ENCODE measurements around the gene VMAC. TPM values are rescaled to one million over a fixed set of nuclear protein-coding genes. Genes with fewer than 3 reads are reported as not detected.

Gene VMAC
- total and polyA plus RNA-seq, 2 of the 8 experiments (the other 6 are each of a cell fraction or from before 2014, with no cell fraction given), result 1.3 to 2.2 TPM

DNA sequence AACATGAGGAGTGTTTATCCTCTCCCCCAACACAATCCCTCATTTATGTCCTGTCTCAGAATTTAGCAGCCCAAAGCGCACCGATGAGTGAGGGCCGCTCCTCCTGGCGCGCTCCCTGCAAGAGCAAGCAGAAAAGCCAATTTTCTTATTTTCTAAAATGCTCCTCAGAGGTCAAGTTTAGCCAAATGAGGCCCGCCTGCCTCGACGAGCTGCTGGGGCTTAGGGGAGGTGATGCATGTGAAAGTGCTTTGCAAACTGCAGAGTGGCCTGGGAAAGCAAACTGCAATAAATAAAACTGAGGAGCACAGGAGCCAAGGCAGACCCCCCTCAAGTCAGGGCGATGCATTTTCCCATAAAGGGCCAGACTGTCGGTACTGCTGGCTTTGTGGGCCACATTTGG lies 38.4 kb downstream of the VMAC start (continued):
- TF ChIP-seq, protein P1, sequence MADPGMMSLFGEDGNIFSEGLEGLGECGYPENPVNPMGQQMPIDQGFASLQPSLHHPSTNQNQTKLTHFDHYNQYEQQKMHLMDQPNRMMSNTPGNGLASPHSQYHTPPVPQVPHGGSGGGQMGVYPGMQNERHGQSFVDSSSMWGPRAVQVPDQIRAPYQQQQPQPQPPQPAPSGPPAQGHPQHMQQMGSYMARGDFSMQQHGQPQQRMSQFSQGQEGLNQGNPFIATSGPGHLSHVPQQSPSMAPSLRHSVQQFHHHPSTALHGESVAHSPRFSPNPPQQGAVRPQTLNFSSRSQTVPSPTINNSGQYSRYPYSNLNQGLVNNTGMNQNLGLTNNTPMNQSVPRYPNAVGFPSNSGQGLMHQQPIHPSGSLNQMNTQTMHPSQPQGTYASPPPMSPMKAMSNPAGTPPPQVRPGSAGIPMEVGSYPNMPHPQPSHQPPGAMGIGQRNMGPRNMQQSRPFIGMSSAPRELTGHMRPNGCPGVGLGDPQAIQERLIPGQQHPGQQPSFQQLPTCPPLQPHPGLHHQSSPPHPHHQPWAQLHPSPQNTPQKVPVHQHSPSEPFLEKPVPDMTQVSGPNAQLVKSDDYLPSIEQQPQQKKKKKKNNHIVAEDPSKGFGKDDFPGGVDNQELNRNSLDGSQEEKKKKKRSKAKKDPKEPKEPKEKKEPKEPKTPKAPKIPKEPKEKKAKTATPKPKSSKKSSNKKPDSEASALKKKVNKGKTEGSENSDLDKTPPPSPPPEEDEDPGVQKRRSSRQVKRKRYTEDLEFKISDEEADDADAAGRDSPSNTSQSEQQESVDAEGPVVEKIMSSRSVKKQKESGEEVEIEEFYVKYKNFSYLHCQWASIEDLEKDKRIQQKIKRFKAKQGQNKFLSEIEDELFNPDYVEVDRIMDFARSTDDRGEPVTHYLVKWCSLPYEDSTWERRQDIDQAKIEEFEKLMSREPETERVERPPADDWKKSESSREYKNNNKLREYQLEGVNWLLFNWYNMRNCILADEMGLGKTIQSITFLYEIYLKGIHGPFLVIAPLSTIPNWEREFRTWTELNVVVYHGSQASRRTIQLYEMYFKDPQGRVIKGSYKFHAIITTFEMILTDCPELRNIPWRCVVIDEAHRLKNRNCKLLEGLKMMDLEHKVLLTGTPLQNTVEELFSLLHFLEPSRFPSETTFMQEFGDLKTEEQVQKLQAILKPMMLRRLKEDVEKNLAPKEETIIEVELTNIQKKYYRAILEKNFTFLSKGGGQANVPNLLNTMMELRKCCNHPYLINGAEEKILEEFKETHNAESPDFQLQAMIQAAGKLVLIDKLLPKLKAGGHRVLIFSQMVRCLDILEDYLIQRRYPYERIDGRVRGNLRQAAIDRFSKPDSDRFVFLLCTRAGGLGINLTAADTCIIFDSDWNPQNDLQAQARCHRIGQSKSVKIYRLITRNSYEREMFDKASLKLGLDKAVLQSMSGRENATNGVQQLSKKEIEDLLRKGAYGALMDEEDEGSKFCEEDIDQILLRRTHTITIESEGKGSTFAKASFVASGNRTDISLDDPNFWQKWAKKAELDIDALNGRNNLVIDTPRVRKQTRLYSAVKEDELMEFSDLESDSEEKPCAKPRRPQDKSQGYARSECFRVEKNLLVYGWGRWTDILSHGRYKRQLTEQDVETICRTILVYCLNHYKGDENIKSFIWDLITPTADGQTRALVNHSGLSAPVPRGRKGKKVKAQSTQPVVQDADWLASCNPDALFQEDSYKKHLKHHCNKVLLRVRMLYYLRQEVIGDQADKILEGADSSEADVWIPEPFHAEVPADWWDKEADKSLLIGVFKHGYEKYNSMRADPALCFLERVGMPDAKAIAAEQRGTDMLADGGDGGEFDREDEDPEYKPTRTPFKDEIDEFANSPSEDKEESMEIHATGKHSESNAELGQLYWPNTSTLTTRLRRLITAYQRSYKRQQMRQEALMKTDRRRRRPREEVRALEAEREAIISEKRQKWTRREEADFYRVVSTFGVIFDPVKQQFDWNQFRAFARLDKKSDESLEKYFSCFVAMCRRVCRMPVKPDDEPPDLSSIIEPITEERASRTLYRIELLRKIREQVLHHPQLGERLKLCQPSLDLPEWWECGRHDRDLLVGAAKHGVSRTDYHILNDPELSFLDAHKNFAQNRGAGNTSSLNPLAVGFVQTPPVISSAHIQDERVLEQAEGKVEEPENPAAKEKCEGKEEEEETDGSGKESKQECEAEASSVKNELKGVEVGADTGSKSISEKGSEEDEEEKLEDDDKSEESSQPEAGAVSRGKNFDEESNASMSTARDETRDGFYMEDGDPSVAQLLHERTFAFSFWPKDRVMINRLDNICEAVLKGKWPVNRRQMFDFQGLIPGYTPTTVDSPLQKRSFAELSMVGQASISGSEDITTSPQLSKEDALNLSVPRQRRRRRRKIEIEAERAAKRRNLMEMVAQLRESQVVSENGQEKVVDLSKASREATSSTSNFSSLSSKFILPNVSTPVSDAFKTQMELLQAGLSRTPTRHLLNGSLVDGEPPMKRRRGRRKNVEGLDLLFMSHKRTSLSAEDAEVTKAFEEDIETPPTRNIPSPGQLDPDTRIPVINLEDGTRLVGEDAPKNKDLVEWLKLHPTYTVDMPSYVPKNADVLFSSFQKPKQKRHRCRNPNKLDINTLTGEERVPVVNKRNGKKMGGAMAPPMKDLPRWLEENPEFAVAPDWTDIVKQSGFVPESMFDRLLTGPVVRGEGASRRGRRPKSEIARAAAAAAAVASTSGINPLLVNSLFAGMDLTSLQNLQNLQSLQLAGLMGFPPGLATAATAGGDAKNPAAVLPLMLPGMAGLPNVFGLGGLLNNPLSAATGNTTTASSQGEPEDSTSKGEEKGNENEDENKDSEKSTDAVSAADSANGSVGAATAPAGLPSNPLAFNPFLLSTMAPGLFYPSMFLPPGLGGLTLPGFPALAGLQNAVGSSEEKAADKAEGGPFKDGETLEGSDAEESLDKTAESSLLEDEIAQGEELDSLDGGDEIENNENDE (IDR thresholded peaks at IDR 0.05; ENCODE audit: insufficient replicate concordance, low read length), result no peak
- TF ChIP-seq CTBP2 (IDR thresholded peaks at IDR 0.05; ENCODE audit: borderline replicate concordance, insufficient read depth, insufficient read length, low read length) (no peak), RNF2 (IDR thresholded peaks at IDR 0.05; ENCODE audit: borderline replicate concordance, low read depth, low read length, missing control alignments, poor library complexity, severe bottlenecking) (no peak), HDAC2 (IDR thresholded peaks at IDR 0.05; ENCODE audit: borderline replicate concordance in 1 of 2, low read depth in 2 of 2, low read length in 2 of 2) (no peak), GTF2F1 (IDR thresholded peaks at IDR 0.05; ENCODE audit: borderline replicate concordance, low read depth, low read length) (no peak), RBBP5 (IDR thresholded peaks at IDR 0.05; ENCODE audit: borderline replicate concordance, low read depth, low read length) (no peak), POLR2AphosphoS5 (IDR thresholded peaks at IDR 0.05; ENCODE audit: low read depth, low read length) (no peak), CHD1 (IDR thresholded peaks at IDR 0.05; ENCODE audit: low read depth, low read length) (no peak), PHF8 (conservative IDR thresholded peaks at IDR 0.05; ENCODE audit: low read depth, low read length) (no peak), BCL11A (IDR thresholded peaks at IDR 0.05; ENCODE audit: low read depth in 2 of 2, low read length in 2 of 2) (no peak)
